ENCODE data around the gene GNA15. TPM values are rescaled to one million over a fixed set of nuclear protein-coding genes. Genes with fewer than 3 reads are reported as not detected.

The GNA15 gene
- total RNA-seq, 1 experiment from 2014 or later, result not detected

GRCh38 chr19:3207461-3208242 lies 71.8 kb downstream of the GNA15 start:
- Histone ChIP-seq H3K9me2 (replicated peaks; ENCODE audit: insufficient read depth, low read length) (no peaks in the 10 kb centered on the region), H3K4me1 (ENCODE audit: low read length) (no peaks in the 10 kb centered on the region), H3K79me2 (ENCODE audit: low read length) (no peaks in the 10 kb centered on the region), H3K9ac (ENCODE audit: low read length) (no peak overlapping the region), H3K4me2 (ENCODE audit: low read depth, low read length, poor library complexity, severe bottlenecking) (no peak overlapping the region), H3K4me3 (ENCODE audit: low read length) (no peak overlapping the region), H3K27ac (ENCODE audit: low read length) (no peak overlapping the region), H3K9me3 (ENCODE audit: low read length) (no peaks in the 10 kb centered on the region), H3K27me3 (ENCODE audit: low read length) (no peaks in the 10 kb centered on the region), H3K36me3 (ENCODE audit: insufficient read depth, low read length) (no peaks in the 10 kb centered on the region), H4K20me1 (ENCODE audit: insufficient read depth, low read depth, low read length) (no peaks in the 10 kb centered on the region), H2AFZ (ENCODE audit: low read length) (no peak overlapping the region)
- peak; percentile 47 for DNase-seq

- H3K9ac ChIP-seq (ENCODE audit: low read length), result no peak overlapping the region
- no peaks in the 10 kb centered on the region for H3K4me1 ChIP-seq (ENCODE audit: low read length)
- no peak overlapping the region for H2AFZ ChIP-seq (ENCODE audit: low read length)
- H3K9me2 ChIP-seq (replicated peaks; ENCODE audit: insufficient read depth, low read length), result no peaks in the 10 kb centered on the region
- H3K36me3 ChIP-seq (ENCODE audit: insufficient read depth, low read length), result no peaks in the 10 kb centered on the region
- H3K4me2 ChIP-seq (ENCODE audit: low read depth, low read length, poor library complexity, severe bottlenecking), result no peak overlapping the region
- H3K27me3 ChIP-seq (ENCODE audit: low read length), result no peaks in the 10 kb centered on the region
- no peaks in the 10 kb centered on the region for H3K79me2 ChIP-seq (ENCODE audit: low read length)
- no peak overlapping the region for H3K4me3 ChIP-seq (ENCODE audit: low read length)
- H3K9me3 ChIP-seq (ENCODE audit: low read length), result no peaks in the 10 kb centered on the region
- no peak for DNase-seq
- no peaks in the 10 kb centered on the region for H4K20me1 ChIP-seq (ENCODE audit: insufficient read depth, low read depth, low read length)
- no peak overlapping the region for H3K27ac ChIP-seq (ENCODE audit: low read length)
Observed at GRCh38 chr19:3208317-3209207, 72.7 kb downstream of the GNA15 start.

- no peaks in the 10 kb centered on the region for H3K36me3 ChIP-seq (ENCODE audit: insufficient read depth, low read length)
- H3K27me3 ChIP-seq (ENCODE audit: low read length), result no peaks in the 10 kb centered on the region
- no peaks in the 10 kb centered on the region for H3K9me3 ChIP-seq (ENCODE audit: low read length)
- peak; percentile 84 for DNase-seq
- no peaks in the 10 kb centered on the region for H3K4me1 ChIP-seq (ENCODE audit: low read length)
- H3K4me3 ChIP-seq (ENCODE audit: low read length), result no peak overlapping the region
- H3K4me2 ChIP-seq (ENCODE audit: low read depth, low read length, poor library complexity, severe bottlenecking), result no peak overlapping the region
- no peak overlapping the region for H3K27ac ChIP-seq (ENCODE audit: low read length)
- H3K9ac ChIP-seq (ENCODE audit: low read length), result no peak overlapping the region
- H4K20me1 ChIP-seq (ENCODE audit: insufficient read depth, low read depth, low read length), result no peaks in the 10 kb centered on the region
- H2AFZ ChIP-seq (ENCODE audit: low read length), result no peak overlapping the region
- no peaks in the 10 kb centered on the region for H3K79me2 ChIP-seq (ENCODE audit: low read length)
- no peaks in the 10 kb centered on the region for H3K9me2 ChIP-seq (replicated peaks; ENCODE audit: insufficient read depth, low read length)
Observed at GRCh38 chr19:3210347-3211017, 74.6 kb downstream of the GNA15 start.

GRCh38 chr19:3211191-3211590 lies 75.4 kb downstream of the GNA15 start:
- Histone ChIP-seq H3K9me2 (replicated peaks; ENCODE audit: insufficient read depth, low read length) (no peaks in the 10 kb centered on the region), H3K79me2 (ENCODE audit: low read length) (no peaks in the 10 kb centered on the region), H3K4me1 (ENCODE audit: low read length) (no peaks in the 10 kb centered on the region), H3K9ac (ENCODE audit: low read length) (no peak overlapping the region), H2AFZ (ENCODE audit: low read length) (no peak overlapping the region), H3K36me3 (ENCODE audit: insufficient read depth, low read length) (no peaks in the 10 kb centered on the region), H3K27me3 (ENCODE audit: low read length) (no peaks in the 10 kb centered on the region), H3K4me3 (ENCODE audit: low read length) (no peak overlapping the region), H3K4me2 (ENCODE audit: low read depth, low read length, poor library complexity, severe bottlenecking) (no peak overlapping the region), H3K27ac (ENCODE audit: low read length) (no peak overlapping the region), H3K9me3 (ENCODE audit: low read length) (no peaks in the 10 kb centered on the region), H4K20me1 (ENCODE audit: insufficient read depth, low read depth, low read length) (no peaks in the 10 kb centered on the region)
- no peak for DNase-seq

GRCh38 chr19:3213159-3213558 lies 77.3 kb downstream of the GNA15 start:
- H3K27ac ChIP-seq (ENCODE audit: low read length), result no peak overlapping the region
- H3K9me3 ChIP-seq (ENCODE audit: low read length), result no peaks in the 10 kb centered on the region
- no peaks in the 10 kb centered on the region for H3K36me3 ChIP-seq (ENCODE audit: insufficient read depth, low read length)
- no peaks in the 10 kb centered on the region for H4K20me1 ChIP-seq (ENCODE audit: insufficient read depth, low read depth, low read length)
- H3K9ac ChIP-seq (ENCODE audit: low read length), result no peak overlapping the region
- H3K9me2 ChIP-seq (replicated peaks; ENCODE audit: insufficient read depth, low read length), result no peaks in the 10 kb centered on the region
- H3K4me2 ChIP-seq (ENCODE audit: low read depth, low read length, poor library complexity, severe bottlenecking), result no peak overlapping the region
- H3K4me1 ChIP-seq (ENCODE audit: low read length), result no peaks in the 10 kb centered on the region
- no peaks in the 10 kb centered on the region for H3K79me2 ChIP-seq (ENCODE audit: low read length)
- H3K4me3 ChIP-seq (ENCODE audit: low read length), result no peak overlapping the region
- H3K27me3 ChIP-seq (ENCODE audit: low read length), result no peaks in the 10 kb centered on the region
- no peak overlapping the region for H2AFZ ChIP-seq (ENCODE audit: low read length)
- DNase-seq, result no peak

Other genes starting within 250 kb of the GNA15 start
- gene ZNF57, start 235.1 kb upstream of the GNA15 start, total RNA-seq (2014; rRNA removed; shearing (Covaris generic); ENCODE audit: low replicate concordance), result 1.0 and 3.3 TPM in 2 replicates
- gene ZNF77, start 191.1 kb upstream of the GNA15 start, total RNA-seq (2014; rRNA removed; shearing (Covaris generic); ENCODE audit: low replicate concordance), result not detected in 2 replicates
- gene TLE6, start 158.5 kb upstream of the GNA15 start, total RNA-seq (2014; rRNA removed; shearing (Covaris generic); ENCODE audit: low replicate concordance), result 3.4 and 5.0 TPM in 2 replicates
- not detected in 2 replicates for gene TLE2, start 106.8 kb upstream of the GNA15 start, total RNA-seq (2014; rRNA removed; shearing (Covaris generic); ENCODE audit: low replicate concordance)
- gene TLE5, start 73.5 kb upstream of the GNA15 start, total RNA-seq (2014; rRNA removed; shearing (Covaris generic); ENCODE audit: low replicate concordance), result 146 and 233 TPM in 2 replicates
- 0.58 and 2.6 TPM in 2 replicates for gene GNA11, start 41.7 kb upstream of the GNA15 start, total RNA-seq (2014; rRNA removed; shearing (Covaris generic); ENCODE audit: low replicate concordance)
- gene S1PR4, start 42.7 kb downstream of the GNA15 start, total RNA-seq (2014; rRNA removed; shearing (Covaris generic); ENCODE audit: low replicate concordance), result not detected in 2 replicates
- gene NCLN, start 49.9 kb downstream of the GNA15 start, total RNA-seq (2014; rRNA removed; shearing (Covaris generic); ENCODE audit: low replicate concordance), result 30.0 and 37.6 TPM in 2 replicates
- not detected in 2 replicates for gene CELF5, start 88.6 kb downstream of the GNA15 start, total RNA-seq (2014; rRNA removed; shearing (Covaris generic); ENCODE audit: low replicate concordance)
- gene NFIC, start 230.6 kb downstream of the GNA15 start, total RNA-seq (2014; rRNA removed; shearing (Covaris generic); ENCODE audit: low replicate concordance), result 0.82 and 4.4 TPM in 2 replicates